ENCODE data around the gene RAB13.
A peak's percentile ranks its signal among the peaks of the same experiment; 100 is the strongest.

Gene RAB13

GRCh38 chr1:153977250-153978240 lies 8.6 kb downstream of the RAB13 start, which contains the start of gene JTB:
JTB (minus strand) TSS chr1:153977674; CDS start chr1:153977252, 422 bp downstream.
- peak; percentile 72 for DNase-seq

DNA sequence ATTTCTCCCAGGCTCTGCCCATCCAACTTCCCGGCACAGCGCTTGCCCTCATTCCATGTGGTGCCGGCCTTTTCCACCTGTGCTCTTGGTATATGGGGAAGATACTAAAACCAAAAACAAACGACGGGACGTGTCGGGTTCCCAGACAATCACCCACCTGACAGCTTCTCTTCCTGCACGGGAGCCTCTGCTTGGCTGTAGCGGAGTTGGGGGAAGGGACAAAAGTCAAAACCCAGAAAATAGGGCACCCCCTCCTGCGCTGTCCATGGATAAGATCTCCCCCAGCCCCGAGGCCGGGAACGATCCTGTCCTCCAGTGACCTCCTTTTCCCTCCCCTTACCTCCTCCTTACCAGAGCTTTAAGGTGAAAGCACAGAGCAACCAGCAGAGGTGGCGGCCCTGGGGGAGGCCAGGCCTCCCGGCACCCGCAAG lies 9.3 kb downstream of the RAB13 start:
- DNase-seq: no peak

GRCh38 chr1:153973525-153973924 lies 12.6 kb downstream of the RAB13 start:
- no peak for DNase-seq

DNA sequence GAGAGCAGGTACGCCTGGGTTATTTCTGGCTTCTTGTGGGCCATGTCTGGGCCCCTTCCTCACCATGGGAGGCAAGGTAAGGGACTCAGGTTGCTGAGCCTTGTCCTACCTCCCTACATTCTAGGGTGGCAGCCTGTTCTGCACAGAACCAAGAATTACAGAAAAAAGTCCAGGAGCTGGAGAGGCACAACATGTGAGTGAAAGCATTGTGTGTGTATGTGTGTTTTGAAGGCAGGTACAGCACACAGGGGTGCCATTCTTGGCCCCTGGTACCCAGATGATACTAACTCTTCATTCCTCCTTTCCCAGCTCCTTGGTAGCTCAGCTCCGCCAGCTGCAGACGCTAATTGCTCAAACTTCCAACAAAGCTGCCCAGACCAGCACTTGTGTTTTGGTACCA lies 13.1 kb downstream of the RAB13 start:
- no peak for DNase-seq

- no peak for DNase-seq
Measured at GRCh38 chr1:153970346-153970745, 15.8 kb downstream of the RAB13 start.

DNA sequence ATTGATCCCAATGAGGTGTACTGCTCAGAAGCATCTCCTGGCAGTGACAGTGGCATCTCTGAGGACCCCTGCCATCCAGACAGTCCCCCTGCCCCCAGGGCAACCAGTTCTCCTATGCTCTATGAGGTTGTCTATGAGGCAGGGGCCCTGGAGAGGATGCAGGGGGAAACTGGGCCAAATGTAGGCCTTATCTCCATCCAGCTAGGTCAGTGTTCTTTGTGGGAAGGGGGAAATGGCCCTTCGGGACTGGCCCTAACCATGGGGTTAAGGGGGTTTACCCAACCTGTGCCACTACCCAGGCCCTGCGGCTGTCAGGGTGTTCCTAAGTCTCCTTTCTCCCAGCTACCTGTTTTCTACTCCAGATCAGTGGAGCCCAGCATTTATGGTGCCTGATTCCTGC lies 17.2 kb downstream of the RAB13 start:
- no peak for DNase-seq

DNA sequence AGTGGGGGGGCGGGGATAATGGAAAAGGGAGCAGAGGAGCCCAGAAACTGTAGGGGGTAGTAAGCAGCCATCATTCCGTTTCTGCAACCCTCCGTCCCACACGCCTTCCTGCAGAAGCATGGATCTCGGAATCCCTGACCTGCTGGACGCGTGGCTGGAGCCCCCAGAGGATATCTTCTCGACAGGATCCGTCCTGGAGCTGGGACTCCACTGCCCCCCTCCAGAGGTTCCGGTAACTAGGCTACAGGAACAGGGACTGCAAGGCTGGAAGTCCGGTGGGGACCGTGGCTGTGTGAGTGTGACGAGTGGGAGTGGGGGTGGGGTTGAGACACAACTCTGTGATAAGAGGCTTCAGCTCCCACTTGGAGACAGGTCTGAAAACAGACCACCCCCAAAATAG lies 17.7 kb downstream of the RAB13 start:
- DNase-seq: no peak

DNA sequence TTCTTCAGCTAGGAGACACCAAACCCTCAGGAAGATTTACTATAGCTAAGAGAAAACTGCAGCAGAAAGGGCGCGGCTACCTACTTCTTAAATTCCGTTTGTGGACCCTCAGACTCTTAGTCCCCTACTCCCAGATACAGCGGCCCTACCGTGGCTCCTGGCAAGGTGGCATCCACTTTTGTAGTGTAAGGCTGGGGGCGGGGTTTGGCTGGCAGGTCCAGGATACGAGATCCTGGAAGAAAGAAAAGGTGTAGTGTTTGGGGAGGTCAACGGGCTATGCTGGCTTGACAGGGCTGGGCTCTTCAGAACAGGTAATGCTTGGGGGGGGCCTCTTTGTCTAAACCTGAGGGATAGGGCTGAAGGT lies 18.2 kb downstream of the RAB13 start:
- no peak for DNase-seq

- DNase-seq: peak; percentile 76
Measured at GRCh38 chr1:153967107-153967999, 18.8 kb downstream of the RAB13 start, which contains the start of gene CREB3L4. CREB3L4 (plus strand) TSS chr1:153967902; CDS start chr1:153968526, 624 bp downstream.

GRCh38 chr1:153963850-153964331 lies 22.2 kb downstream of the RAB13 start:
- DNase-seq: no peak

GRCh38 chr1:153963030-153963849 lies 22.9 kb downstream of the RAB13 start, which contains the start of gene SLC39A1:
SLC39A1 (minus strand) TSS chr1:153963537; CDS start chr1:153962715, 822 bp downstream.
- DNase-seq: peak; percentile 88

DNA sequence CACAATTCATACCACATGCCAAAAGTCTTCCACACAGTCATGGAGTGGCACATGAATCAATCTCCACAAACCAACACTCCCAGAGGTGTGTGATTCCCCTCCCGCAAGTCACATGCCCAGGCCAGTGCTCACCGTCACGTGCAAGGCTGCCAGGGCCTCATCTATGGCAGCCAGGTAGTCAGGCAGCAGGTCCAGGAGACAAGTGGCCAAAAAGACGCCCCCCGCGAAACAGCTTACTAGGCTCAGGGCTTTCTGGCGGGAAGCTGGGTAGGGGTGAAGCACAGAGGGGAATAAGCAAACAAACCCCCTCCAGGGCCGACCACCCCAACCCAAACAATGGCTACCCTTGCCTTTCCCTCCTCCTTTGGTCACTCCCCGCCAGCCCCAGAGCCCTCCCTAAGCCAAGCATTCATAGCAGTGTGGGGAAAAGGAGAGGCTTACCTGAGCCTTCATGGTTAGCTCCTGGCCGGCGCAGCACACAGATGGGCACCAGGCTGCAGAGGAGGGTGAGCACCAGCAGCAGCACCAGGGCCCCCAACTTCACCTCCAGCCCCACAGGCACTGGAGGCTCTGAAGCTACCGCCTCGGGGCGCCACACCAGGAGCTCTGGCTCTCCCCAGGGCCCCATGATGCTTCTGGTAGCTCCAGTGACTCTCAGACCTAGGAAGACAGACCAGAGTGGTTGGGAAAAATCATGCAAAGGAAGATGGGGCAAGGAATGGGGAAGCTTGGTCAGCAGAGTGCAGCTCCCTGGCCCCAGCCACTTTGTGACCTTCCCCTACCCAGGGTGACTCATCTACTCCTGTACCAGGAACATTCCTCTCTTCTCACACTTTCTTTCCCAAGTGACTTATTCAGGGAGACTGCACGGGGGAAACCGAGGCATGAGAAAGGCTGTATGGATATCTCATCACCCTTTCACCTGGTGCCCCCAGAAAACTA lies 23.8 kb downstream of the RAB13 start:
- DNase-seq: no peak

DNA sequence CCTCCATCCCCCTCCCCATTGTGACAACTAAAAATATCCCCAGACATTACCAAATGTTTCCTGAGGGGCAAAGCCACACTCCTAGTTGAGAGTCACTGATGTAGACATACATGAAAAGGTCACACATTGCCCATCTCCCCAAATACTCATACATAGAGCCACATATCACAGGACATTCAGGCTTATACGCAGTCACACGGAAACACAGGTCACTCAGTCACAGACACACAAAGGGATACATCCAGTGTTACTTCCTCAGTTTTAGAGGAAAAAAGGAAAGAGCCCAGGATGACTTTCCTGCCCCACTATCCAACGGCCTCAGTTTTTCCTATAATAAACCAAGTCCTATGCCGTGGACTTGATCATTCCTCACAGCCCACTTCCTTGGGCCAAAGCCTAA lies 24.7 kb downstream of the RAB13 start:
- DNase-seq: no peak

DNA sequence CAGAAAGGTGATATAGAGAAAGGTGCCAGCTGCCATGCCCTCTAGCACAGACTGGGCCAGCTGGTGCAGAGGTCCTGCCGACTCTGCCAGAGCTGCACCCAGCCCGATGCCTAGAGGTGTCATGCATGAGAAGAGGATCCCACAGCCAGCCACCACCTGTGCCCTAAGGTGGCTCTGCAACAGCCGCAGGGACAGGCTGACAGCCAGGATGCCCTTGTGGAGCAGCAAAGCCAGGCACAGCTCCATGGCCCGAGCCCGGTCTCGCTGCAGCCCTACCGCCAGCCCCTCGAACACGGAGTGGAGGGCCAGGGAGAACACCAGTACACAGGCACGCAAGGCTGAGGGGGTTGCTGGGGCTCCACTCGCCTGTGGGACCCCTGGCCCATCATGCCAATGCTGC lies 25.9 kb downstream of the RAB13 start:
- DNase-seq: no peak

- DNase-seq: no peak
Measured at GRCh38 chr1:153959454-153959853, 26.7 kb downstream of the RAB13 start.

DNA sequence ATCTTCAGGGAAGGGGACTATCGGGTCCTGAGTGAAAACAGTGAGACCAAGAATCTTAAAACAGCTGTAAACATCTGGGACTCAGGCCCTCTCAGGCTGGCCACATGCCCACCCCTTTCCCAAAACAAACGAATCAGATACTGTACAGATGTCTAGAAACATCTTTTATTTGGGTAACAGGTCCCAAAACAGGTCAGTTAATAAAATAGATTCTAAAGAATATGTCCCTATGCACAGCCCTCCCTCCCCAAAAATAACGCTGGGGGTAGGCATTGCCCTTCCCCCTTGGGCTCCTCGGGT lies 27.2 kb downstream of the RAB13 start:
- no peak for DNase-seq

DNA sequence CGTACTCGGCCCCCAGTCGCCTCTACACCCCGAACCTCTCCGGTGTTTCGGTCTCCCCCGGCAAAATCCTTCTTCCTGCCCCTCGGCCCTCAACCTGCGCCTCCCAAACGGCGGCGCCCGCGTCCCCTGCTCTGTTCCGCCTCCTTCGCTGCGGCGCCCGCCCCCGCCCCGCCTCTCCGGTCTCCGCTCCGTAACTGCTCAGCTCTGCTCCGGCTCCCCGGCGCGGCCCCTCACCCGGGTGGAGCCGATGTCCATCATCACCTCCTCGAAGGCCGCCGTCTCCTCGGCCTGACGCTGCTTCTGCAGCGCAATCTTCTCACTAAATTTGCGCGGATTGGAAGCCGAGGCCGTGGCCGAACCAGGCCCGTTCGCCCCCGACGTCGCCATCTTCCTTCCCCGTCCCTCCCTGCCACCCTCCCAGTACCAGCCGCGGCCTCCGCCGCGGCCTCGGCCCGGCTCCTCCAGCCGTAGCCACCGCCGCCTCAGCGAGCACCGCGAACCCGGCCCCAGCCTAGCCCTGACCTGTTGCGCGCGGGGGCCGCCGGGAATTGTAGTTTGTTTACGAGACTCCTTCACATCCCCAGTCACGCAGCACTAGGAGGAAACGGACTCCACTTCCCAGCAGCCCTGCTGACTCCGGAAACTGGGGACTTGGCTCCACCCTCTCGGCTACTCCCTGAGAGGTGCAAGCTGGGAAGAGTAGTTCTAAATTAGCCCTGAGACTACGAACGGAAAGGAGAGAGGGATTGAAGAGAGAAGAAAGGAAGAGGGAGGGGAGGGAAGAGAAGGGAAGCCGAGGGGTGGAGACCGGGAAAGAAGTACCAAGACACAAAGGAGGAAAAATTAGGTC lies 27.8 kb downstream of the RAB13 start, which contains the start of gene CRTC2:
Gene CRTC2 (minus strand): TSS at position 502 of the 850 bp plus-strand sequence. CDS start 115 bp downstream, at position 387.
- DNase-seq: peak; percentile 97

- peak; percentile 30 for DNase-seq
Measured at GRCh38 chr1:153957744-153958110, 28.4 kb downstream of the RAB13 start.

- DNase-seq: no peak
Measured at GRCh38 chr1:153956997-153957715, 29.0 kb downstream of the RAB13 start.
